ENCODE measurements around the gene GCDH.

DNA sequence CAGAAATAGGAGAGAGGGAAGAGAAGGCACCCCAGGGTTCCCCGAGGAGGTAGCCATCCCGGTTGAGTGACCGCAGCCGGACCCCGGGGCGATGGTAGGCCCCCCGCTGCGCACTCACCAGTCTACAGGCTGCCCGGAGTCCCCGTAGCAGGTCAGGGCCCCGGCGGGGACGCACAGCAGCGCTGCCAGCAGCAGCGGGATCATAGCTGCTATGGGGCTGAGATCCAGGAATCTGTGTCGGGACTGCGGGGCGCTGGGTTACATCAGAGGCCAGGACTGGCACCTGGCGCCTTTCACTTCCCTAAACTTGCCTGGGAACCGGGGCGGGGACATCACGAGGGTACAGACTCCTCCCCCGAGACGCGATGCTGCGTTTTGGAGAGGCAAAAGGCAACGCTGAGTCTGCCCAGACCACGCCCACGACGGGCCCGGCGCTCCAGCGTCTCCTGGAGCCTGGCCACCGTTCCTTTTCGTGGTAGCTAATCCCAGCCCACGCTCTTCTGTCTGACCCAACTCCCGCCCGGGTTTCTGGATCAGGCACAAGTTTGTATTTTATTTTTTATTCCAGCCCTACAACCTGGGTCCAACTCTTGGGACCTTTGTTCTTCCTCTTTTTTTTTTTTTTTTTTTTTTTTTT is 9.7 kb upstream of the GCDH start, which contains the start of gene DNASE2:
- TF ChIP-seq CTCF (IDR thresholded peaks at IDR 0.05; ENCODE audit: low read depth, low read length, poor library complexity, severe bottlenecking), result no peak
- no peak for TF ChIP-seq EZH2phosphoT487 (IDR thresholded peaks at IDR 0.05; ENCODE audit: borderline replicate concordance, low read length)
